GM21526 (cell line): ENCODE measurements around the gene RUFY4.

Source experiments
- ATAC-seq: cut with Tn5 transposase; IDR thresholded peaks from one replicate; pipeline ENCODE4 v1.9.1; 2021; ENCODE audit warnings: moderate library complexity; ENCODE audit not compliant: unreplicated experiment, low FRiP score

RUFY4 gene

GRCh38 chr2:218068721-218069334, at the start of gene RUFY4:
RUFY4 (plus strand) TSS chr2:218069253; CDS start chr2:218070606, 1,353 bp downstream.
- peak; percentile 82 for ATAC-seq

- no peak for ATAC-seq
These were observed 49.5 kb upstream of the RUFY4 start for GRCh38 chr2:218019411-218020060.

GRCh38 chr2:218020281-218020680, 48.8 kb upstream of the RUFY4 start:
- no peak for ATAC-seq

- no peak for ATAC-seq
These were observed 48.0 kb upstream of the RUFY4 start for GRCh38 chr2:218020966-218021535.

- ATAC-seq = no peak
These were observed 47.4 kb upstream of the RUFY4 start for GRCh38 chr2:218021536-218022071.

GRCh38 chr2:218022131-218022850, 46.8 kb upstream of the RUFY4 start:
- ATAC-seq = no peak

- ATAC-seq = no peak
These were observed 46.1 kb upstream of the RUFY4 start for GRCh38 chr2:218022851-218023530.

- no peak for ATAC-seq
These were observed 45.4 kb upstream of the RUFY4 start for GRCh38 chr2:218023636-218024035.

GRCh38 chr2:218024336-218024735, 44.7 kb upstream of the RUFY4 start:
- ATAC-seq = no peak

- no peak for ATAC-seq
These were observed 44.2 kb upstream of the RUFY4 start for GRCh38 chr2:218024871-218025270.

GRCh38 chr2:218026244-218026643, 42.8 kb upstream of the RUFY4 start:
- no peak for ATAC-seq

- ATAC-seq = no peak
These were observed 42.2 kb upstream of the RUFY4 start for GRCh38 chr2:218026676-218027425.

GRCh38 chr2:218027426-218028188, 41.4 kb upstream of the RUFY4 start:
- ATAC-seq = no peak

GRCh38 chr2:218028189-218028495, 40.9 kb upstream of the RUFY4 start:
- no peak for ATAC-seq

GRCh38 chr2:218028562-218029348, 40.3 kb upstream of the RUFY4 start:
- ATAC-seq = no peak

GRCh38 chr2:218029366-218030360, 39.4 kb upstream of the RUFY4 start:
- no peak for ATAC-seq

GRCh38 chr2:218030409-218031195, 38.5 kb upstream of the RUFY4 start:
- no peak for ATAC-seq
